ENCODE measurements around the gene PRR19. TPM values are rescaled to one million over a fixed set of nuclear protein-coding genes. Genes with fewer than 3 reads are reported as not detected.

Gene PRR19
- total and polyA plus RNA-seq, 10 of the 15 experiments (the other 5 are each of a cell fraction or from before 2014, with no cell fraction given): 0.09 to 1.7 (median 0.73) TPM; not detected in 1

DNA sequence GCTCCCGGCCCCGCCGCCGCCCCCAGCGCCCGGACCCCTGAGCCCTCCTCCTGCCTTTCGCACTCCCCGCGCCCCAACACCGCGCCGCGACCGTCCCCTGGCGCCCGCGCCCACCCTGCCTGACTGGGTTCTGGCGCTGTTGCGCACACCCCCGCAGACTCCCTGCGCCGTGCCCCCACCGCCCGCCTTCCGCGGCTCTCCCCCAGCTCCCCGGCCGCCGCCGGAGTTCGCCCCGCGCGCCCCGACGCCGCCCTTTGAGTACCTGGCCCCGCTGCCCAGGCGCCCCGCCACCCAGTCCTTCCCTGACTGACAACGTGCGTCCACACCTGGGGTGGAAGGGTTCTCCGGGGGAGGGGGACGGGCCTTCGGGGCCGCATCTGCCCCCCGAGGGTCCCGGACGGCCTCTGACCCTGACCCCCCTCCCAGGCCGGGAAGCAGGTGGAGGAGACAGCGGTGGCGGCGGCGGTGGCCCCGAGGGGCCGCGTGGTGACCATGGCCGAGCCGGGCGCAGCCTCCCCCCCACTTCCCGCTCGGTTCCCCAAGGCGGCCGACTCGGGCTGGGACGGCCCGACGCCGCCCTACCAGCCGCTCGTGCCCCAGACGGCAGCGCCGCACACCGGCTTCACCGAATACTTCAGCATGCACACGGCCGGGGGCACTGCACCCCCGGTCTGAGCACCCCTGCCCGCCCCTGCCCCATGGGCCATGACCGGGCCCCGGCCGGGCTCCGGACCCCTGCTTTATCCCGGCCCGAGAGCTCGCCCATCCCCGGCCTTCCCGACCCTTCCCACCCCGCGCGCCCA is 22.1 kb downstream of the PRR19 start (continued):
- TF ChIP-seq, protein P1, sequence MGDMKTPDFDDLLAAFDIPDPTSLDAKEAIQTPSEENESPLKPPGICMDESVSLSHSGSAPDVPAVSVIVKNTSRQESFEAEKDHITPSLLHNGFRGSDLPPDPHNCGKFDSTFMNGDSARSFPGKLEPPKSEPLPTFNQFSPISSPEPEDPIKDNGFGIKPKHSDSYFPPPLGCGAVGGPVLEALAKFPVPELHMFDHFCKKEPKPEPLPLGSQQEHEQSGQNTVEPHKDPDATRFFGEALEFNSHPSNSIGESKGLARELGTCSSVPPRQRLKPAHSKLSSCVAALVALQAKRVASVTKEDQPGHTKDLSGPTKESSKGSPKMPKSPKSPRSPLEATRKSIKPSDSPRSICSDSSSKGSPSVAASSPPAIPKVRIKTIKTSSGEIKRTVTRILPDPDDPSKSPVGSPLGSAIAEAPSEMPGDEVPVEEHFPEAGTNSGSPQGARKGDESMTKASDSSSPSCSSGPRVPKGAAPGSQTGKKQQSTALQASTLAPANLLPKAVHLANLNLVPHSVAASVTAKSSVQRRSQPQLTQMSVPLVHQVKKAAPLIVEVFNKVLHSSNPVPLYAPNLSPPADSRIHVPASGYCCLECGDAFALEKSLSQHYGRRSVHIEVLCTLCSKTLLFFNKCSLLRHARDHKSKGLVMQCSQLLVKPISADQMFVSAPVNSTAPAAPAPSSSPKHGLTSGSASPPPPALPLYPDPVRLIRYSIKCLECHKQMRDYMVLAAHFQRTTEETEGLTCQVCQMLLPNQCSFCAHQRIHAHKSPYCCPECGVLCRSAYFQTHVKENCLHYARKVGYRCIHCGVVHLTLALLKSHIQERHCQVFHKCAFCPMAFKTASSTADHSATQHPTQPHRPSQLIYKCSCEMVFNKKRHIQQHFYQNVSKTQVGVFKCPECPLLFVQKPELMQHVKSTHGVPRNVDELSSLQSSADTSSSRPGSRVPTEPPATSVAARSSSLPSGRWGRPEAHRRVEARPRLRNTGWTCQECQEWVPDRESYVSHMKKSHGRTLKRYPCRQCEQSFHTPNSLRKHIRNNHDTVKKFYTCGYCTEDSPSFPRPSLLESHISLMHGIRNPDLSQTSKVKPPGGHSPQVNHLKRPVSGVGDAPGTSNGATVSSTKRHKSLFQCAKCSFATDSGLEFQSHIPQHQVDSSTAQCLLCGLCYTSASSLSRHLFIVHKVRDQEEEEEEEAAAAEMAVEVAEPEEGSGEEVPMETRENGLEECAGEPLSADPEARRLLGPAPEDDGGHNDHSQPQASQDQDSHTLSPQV (IDR thresholded peaks at IDR 0.05): no peak
- TF ChIP-seq ZNF622 (IDR thresholded peaks at IDR 0.05): no peak
- TF ChIP-seq ZNF384 (IDR thresholded peaks at IDR 0.05; ENCODE audit: borderline replicate concordance, low read depth, low read length): no peak
- no peak for TF ChIP-seq MEF2A (IDR thresholded peaks at IDR 0.05; ENCODE audit: insufficient read depth, low read depth, low read length)
- no peak for TF ChIP-seq RUNX3 (IDR thresholded peaks at IDR 0.05; ENCODE audit: low read length)
- no peak for TF ChIP-seq POLR2A (IDR thresholded peaks at IDR 0.05; ENCODE audit: low read depth, low read length)
- no peak for TF ChIP-seq CBX3 (IDR thresholded peaks at IDR 0.05; ENCODE audit: borderline replicate concordance, low read depth)
- no peak for TF ChIP-seq KDM1A (IDR thresholded peaks at IDR 0.05; ENCODE audit: borderline replicate concordance)
- 0 out of 2 replicates have a peak, but pooled peaks have one; percentile 20 for TF ChIP-seq DPF2 (IDR thresholded peaks at IDR 0.05)
- TF ChIP-seq, protein P2, sequence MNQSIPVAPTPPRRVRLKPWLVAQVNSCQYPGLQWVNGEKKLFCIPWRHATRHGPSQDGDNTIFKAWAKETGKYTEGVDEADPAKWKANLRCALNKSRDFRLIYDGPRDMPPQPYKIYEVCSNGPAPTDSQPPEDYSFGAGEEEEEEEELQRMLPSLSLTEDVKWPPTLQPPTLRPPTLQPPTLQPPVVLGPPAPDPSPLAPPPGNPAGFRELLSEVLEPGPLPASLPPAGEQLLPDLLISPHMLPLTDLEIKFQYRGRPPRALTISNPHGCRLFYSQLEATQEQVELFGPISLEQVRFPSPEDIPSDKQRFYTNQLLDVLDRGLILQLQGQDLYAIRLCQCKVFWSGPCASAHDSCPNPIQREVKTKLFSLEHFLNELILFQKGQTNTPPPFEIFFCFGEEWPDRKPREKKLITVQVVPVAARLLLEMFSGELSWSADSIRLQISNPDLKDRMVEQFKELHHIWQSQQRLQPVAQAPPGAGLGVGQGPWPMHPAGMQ (IDR thresholded peaks at IDR 0.05; ENCODE audit: borderline replicate concordance): no peak
- TF ChIP-seq STAT1 (conservative IDR thresholded peaks at IDR 0.05): no peak
- TF ChIP-seq BHLHE40 (IDR thresholded peaks at IDR 0.05; ENCODE audit: borderline replicate concordance in 1 of 2, low read depth in 2 of 2, low read length in 1 of 2): peak in 1 of 2 experiments; percentile 25; a peak in 1 of 4 replicates
- TF ChIP-seq FOXK2 (IDR thresholded peaks at IDR 0.05): no peak
- TF ChIP-seq YY1 (IDR thresholded peaks at IDR 0.05; ENCODE audit: low read depth, low read length): no peak
- no peak for TF ChIP-seq KLF5 (IDR thresholded peaks at IDR 0.05; ENCODE audit: partially characterized antibody)
- TF ChIP-seq JUND (IDR thresholded peaks at IDR 0.05; ENCODE audit: low read depth, low read length): no peak
- TF ChIP-seq POU2F2 (IDR thresholded peaks at IDR 0.05; ENCODE audit: borderline replicate concordance, low read depth, low read length): no peak
- TF ChIP-seq ASH2L (IDR thresholded peaks at IDR 0.05; ENCODE audit: borderline replicate concordance, low read depth): no peak
- TF ChIP-seq SIN3A (IDR thresholded peaks at IDR 0.05; ENCODE audit: low read depth, low read length): no peak
- TF ChIP-seq PAX8 (IDR thresholded peaks at IDR 0.05): no peak
- TF ChIP-seq NFYB (IDR thresholded peaks at IDR 0.05; ENCODE audit: insufficient read depth, low read depth, low read length): no peak
- TF ChIP-seq, protein P3, sequence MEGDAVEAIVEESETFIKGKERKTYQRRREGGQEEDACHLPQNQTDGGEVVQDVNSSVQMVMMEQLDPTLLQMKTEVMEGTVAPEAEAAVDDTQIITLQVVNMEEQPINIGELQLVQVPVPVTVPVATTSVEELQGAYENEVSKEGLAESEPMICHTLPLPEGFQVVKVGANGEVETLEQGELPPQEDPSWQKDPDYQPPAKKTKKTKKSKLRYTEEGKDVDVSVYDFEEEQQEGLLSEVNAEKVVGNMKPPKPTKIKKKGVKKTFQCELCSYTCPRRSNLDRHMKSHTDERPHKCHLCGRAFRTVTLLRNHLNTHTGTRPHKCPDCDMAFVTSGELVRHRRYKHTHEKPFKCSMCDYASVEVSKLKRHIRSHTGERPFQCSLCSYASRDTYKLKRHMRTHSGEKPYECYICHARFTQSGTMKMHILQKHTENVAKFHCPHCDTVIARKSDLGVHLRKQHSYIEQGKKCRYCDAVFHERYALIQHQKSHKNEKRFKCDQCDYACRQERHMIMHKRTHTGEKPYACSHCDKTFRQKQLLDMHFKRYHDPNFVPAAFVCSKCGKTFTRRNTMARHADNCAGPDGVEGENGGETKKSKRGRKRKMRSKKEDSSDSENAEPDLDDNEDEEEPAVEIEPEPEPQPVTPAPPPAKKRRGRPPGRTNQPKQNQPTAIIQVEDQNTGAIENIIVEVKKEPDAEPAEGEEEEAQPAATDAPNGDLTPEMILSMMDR (IDR thresholded peaks at IDR 0.05 in 2 of 3, conservative IDR thresholded peaks at IDR 0.05 in 1 of 3; ENCODE audit: control insufficient read depth in 2 of 3, extremely low read depth in 1 of 3, insufficient read depth in 1 of 3, low read depth in 3 of 3, low read length in 3 of 3): peak in 1 of 3 experiments; percentile 20; a peak in 1 of 6 replicates
- TF ChIP-seq, protein P4, sequence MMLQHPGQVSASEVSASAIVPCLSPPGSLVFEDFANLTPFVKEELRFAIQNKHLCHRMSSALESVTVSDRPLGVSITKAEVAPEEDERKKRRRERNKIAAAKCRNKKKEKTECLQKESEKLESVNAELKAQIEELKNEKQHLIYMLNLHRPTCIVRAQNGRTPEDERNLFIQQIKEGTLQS (IDR thresholded peaks at IDR 0.05; ENCODE audit: borderline replicate concordance, extremely low read depth, low read depth, low read length): no peak
- TF ChIP-seq SREBF1 (IDR thresholded peaks at IDR 0.05; ENCODE audit: low read length): no peak

All from GM12878 (cell line).